Body of pancreas (tissue), 4 donors: ENCODE measurements around the gene LORICRIN.

Experiments used
- CTCF ChIP-seq, 7 experiments: fragments of 450-650 bp in 4 of 7; fragments of 200-600 bp in 3 of 7; sonication (generic) in 3 of 7; IDR thresholded peaks; one replicate each; pipeline ENCODE4 v1.5.1; 2016 to 2019; ENCODE audit warnings: antibody characterized with exemption in 7 of 7
- POLR2A ChIP-seq, 3 donors: fragments of 450-650 bp; IDR thresholded peaks; one replicate each; pipeline ENCODE4 v1.6.1; 2016; ENCODE audit warnings: antibody characterized with exemption in 3 of 3, mild to moderate bottlenecking in 2 of 3

GRCh38 chr1:153305682-153306081, 46.2 kb downstream of the LORICRIN start:
- TF ChIP-seq CTCF (IDR thresholded peaks at IDR 0.05) = no peak
- TF ChIP-seq POLR2A (IDR thresholded peaks at IDR 0.05) = no peak
